Measurements from ENCODE around the gene MAN1C1.
"Not testable (repeated sequence)": the region's sequence is repeated elsewhere in the genome, so short reads cannot be mapped to it uniquely, and the experiment has no call there.

Gene MAN1C1

GRCh38 chr1:25658791-25659431, 42.3 kb downstream of the MAN1C1 start:
- DNase-seq: no peak

GRCh38 chr1:25661043-25661815, 44.6 kb downstream of the MAN1C1 start:
- DNase-seq: no peak

GRCh38 chr1:25662061-25662460, 45.5 kb downstream of the MAN1C1 start:
- no peak for DNase-seq

GRCh38 chr1:25662959-25663358, 46.4 kb downstream of the MAN1C1 start:
- not testable (repeated sequence) for DNase-seq

GRCh38 chr1:25664357-25665199, 48.0 kb downstream of the MAN1C1 start:
- DNase-seq: no peak

GRCh38 chr1:25666460-25666859, 49.9 kb downstream of the MAN1C1 start:
- DNase-seq: no peak

- DNase-seq: no peak
Measured at GRCh38 chr1:25668931-25669573, 52.5 kb downstream of the MAN1C1 start.

GRCh38 chr1:25669781-25670567, 53.4 kb downstream of the MAN1C1 start:
- no peak for DNase-seq

- no peak for DNase-seq
Measured at GRCh38 chr1:25671929-25672328, 55.3 kb downstream of the MAN1C1 start.

GRCh38 chr1:25672763-25673409, 56.3 kb downstream of the MAN1C1 start:
- DNase-seq: no peak

GRCh38 chr1:25673456-25673855, 56.9 kb downstream of the MAN1C1 start:
- no peak for DNase-seq

- no peak for DNase-seq
Measured at GRCh38 chr1:25673962-25674806, 57.6 kb downstream of the MAN1C1 start.

- no peak for DNase-seq
Measured at GRCh38 chr1:25674807-25675084, 58.2 kb downstream of the MAN1C1 start.

- peak; percentile 84 for DNase-seq
Measured at GRCh38 chr1:25675729-25676476, 59.3 kb downstream of the MAN1C1 start.

GRCh38 chr1:25676488-25676887, 59.9 kb downstream of the MAN1C1 start:
- DNase-seq: no peak

GRCh38 chr1:25677193-25677773, 60.7 kb downstream of the MAN1C1 start:
- DNase-seq: no peak

- no peak for DNase-seq
Measured at GRCh38 chr1:25679171-25679570, 62.6 kb downstream of the MAN1C1 start.

GRCh38 chr1:25680701-25681100, 64.1 kb downstream of the MAN1C1 start:
- DNase-seq: no peak

GRCh38 chr1:25682059-25682601, 65.5 kb downstream of the MAN1C1 start:
- no peak for DNase-seq

- DNase-seq: no peak
Measured at GRCh38 chr1:25683177-25683576, 66.6 kb downstream of the MAN1C1 start.
